OCI-LY3 (cell line): ENCODE results near the gene ISYNA1.
A peak's percentile ranks its signal among the peaks of the same experiment; 100 is the strongest.

ENCODE experiments used
- H2AFZ ChIP-seq: fragments of 200-600, 300-600 bp; shearing (Covaris generic); 2 replicates; pipeline ENCODE4 v1.6.0; 2014; ENCODE audit warnings: antibody characterized with exemption, low read depth, low read length
- H3K27ac ChIP-seq: fragments of 200-600, 300-600 bp; sonication (generic); 2 replicates; pipeline ENCODE4 v1.5.1; 2014; ENCODE audit warnings: mild to moderate bottlenecking, low read length, moderate library complexity, mixed read lengths
- H3K27me3 ChIP-seq: fragments of 200-600, 300-600 bp; sonication (generic); 2 replicates; pipeline ENCODE4 v1.6.1; 2014; ENCODE audit warnings: low read depth, low read length, mixed read lengths
- H3K36me3 ChIP-seq: fragments of 200-600, 300-600 bp; sonication (generic); replicated peaks from 2 replicates; pipeline ENCODE3; 2014; ENCODE audit warnings: low read depth, low read length, mixed read lengths
- H3K4me1 ChIP-seq: fragments of 300-600, 200-600 bp; sonication (generic); 2 replicates; pipeline ENCODE4 v1.6.1; 2014; ENCODE audit warnings: low read length, mixed read lengths
- H3K4me2 ChIP-seq: fragments of 200-600, 300-600 bp; sonication (generic); 2 replicates; pipeline ENCODE4 v1.6.1; 2014; ENCODE audit warnings: low read length, mixed read lengths
- H3K4me3 ChIP-seq: fragments of 300-600, 200-600 bp; sonication (generic); 2 replicates; pipeline ENCODE4 v1.5.1; 2014; ENCODE audit warnings: antibody characterized with exemption, mild to moderate bottlenecking, low read length, moderate library complexity
- H3K79me2 ChIP-seq: fragments of 300-600, 200-600 bp; shearing (Covaris generic); 2 replicates; pipeline ENCODE4 v1.6.1; 2014; ENCODE audit warnings: mild to moderate bottlenecking, low read length, mixed read lengths
- H3K9ac ChIP-seq: fragments of 300-600, 200-600 bp; shearing (Covaris generic); 2 replicates; pipeline ENCODE4 v1.6.0; 2014; ENCODE audit warnings: mild to moderate bottlenecking, low read length, moderate library complexity
- H3K9me3 ChIP-seq: fragments of 200-600, 300-600 bp; shearing (Covaris generic); 2 replicates; pipeline ENCODE4 v1.6.1; 2014; ENCODE audit warnings: low read length, mixed read lengths; ENCODE audit not compliant: insufficient read depth
- H4K20me1 ChIP-seq: fragments of 200-600, 300-600 bp; sonication (generic); 2 replicates; pipeline ENCODE4 v1.6.1; 2016; ENCODE audit warnings: low read length, mixed read lengths; ENCODE audit not compliant: insufficient read depth
- CTCF ChIP-seq: fragments of 200-600, 300-600 bp; sonication (generic); IDR thresholded peaks from 2 replicates; pipeline ENCODE4 v1.5.1; 2014; ENCODE audit warnings: antibody characterized with exemption, low read length, low read depth
- EZH2phosphoT487 ChIP-seq: fragments of 200-600 bp; shearing (Covaris generic); IDR thresholded peaks from 2 replicates; pipeline ENCODE4 v1.6.1; 2018; ENCODE audit warnings: antibody characterized with exemption, mixed run types, low read depth

The ISYNA1 gene

DNA sequence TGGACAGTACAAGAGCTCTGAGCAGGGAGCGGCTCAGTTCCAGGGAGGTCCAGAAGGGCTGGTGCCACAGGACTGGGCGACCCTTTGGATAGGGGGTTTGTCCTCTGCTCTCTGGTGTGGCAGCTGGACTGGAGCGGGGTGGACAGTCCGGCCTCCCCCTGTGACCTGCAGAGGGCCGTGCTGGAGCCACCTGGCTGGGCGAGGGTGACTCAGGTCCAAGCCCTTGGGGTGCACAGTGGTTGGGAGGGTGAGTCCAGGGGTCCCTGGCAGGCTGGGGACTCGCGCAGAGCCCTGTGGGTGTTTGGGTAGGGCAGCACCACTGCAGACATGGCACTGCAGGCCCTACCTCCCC, 11.5 kb downstream of the ISYNA1 start:
- no peak overlapping the region for H3K4me2 ChIP-seq
- H4K20me1 ChIP-seq: peaks cover 58% of the 10 kb centered on the region
- no peak for TF ChIP-seq CTCF
- no peak for TF ChIP-seq EZH2phosphoT487
- no peaks in the 10 kb centered on the region for H3K27me3 ChIP-seq
- no peaks in the 10 kb centered on the region for H3K9me3 ChIP-seq
- peaks cover 26% of the 10 kb centered on the region for H3K4me1 ChIP-seq
- H3K36me3 ChIP-seq: peaks cover 2% of the 10 kb centered on the region
- H3K27ac ChIP-seq: no peak overlapping the region
- H3K79me2 ChIP-seq: peaks cover 28% of the 10 kb centered on the region
- H2AFZ ChIP-seq: no peak overlapping the region
- H3K9ac ChIP-seq: no peak overlapping the region
- H3K4me3 ChIP-seq: no peak overlapping the region

DNA sequence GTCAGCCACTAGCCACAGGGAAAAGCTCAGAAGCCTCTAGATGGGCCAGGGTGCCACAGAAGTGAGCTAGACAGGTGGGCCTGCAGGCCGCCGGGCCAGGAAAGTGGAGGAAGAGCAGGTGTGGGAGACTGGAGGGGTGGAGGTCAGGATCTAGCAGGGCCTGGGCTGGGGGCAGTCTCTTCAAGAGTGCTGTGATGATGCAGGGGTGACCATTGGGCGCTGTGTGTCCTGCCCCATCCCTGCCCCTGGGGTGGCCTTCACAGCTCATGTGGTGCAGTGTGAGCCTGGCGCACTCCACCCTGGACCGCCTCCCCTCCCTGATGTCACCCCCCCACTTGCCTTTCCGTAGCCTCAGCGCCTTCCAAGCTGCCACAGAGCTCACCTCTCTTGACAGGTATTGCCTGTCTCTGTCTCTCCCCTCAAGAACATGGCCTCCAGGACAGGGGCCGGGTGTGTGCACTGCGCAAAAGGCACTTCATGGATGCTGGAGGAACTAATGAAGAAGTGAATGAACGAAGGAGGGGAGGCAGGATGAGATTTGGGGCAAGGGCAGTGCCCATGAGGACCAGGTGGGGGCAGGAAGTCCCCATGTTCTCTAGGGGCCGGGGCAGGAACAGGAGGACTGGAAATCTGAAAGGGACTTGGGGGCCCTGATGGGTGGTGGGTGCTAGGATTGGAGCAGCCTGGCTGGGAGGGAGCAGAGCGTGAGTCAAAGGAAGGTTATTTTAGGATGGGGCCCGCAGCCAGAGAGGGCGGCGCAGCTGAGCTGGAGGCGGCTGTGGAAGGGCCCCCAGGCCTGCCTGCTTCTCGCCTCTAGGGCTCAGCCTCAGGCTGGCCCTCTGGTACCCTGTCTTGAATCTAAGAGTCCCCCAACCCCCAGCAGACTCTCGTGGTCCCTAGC, 12.2 kb downstream of the ISYNA1 start:
- Histone ChIP-seq H2AFZ (no peak overlapping the region), H3K4me2 (no peak overlapping the region), H3K4me1 (peaks cover 33% of the 10 kb centered on the region), H4K20me1 (peaks cover 64% of the 10 kb centered on the region), H3K79me2 (peaks cover 34% of the 10 kb centered on the region), H3K9me3 (no peaks in the 10 kb centered on the region), H3K9ac (no peak overlapping the region), H3K36me3 (peaks cover 2% of the 10 kb centered on the region), H3K27me3 (no peaks in the 10 kb centered on the region), H3K4me3 (no peak overlapping the region), H3K27ac (no peak overlapping the region)
- peak; percentile 13; the same call in 1 of the 2 replicates for TF ChIP-seq CTCF
- TF ChIP-seq EZH2phosphoT487: no peak

DNA sequence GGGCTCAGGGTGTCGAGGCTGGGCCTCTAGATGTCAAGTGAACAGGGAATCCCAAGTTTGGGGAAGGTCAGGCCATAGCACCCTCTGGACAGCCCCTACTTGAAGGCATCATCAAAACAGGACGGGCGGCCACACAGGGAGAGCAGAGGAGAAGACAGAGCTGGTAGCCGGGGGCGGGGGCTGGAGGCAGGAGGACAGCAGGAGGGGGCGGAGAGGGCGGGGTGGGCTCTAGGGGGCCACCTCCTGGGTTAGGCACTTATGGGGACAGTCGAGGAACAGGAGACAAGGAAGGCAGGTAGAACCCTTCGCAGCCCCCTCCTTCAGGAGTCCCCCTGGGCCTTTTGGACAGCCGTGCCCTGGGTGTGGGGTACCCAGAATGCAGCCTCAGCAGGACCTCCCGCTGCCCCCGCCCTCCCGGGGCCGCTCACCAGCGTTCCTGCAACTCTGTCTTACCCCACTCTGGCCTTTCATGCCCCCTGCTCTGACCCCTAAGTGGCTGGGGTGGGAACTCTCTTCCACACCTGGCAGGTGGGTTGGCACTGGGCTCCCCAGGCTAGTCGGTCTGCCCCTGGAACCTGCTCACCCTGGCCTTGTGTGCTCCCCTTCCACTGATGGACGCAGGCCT, 12.9 kb downstream of the ISYNA1 start:
- Histone ChIP-seq H3K4me1 (peaks cover 38% of the 10 kb centered on the region), H3K27me3 (no peaks in the 10 kb centered on the region), H3K4me3 (no peak overlapping the region), H3K79me2 (peaks cover 41% of the 10 kb centered on the region), H3K36me3 (no peaks in the 10 kb centered on the region), H3K27ac (no peak overlapping the region), H3K9ac (no peak overlapping the region), H3K9me3 (no peaks in the 10 kb centered on the region), H4K20me1 (peaks cover 70% of the 10 kb centered on the region), H3K4me2 (no peak overlapping the region), H2AFZ (no peak overlapping the region)
- TF ChIP-seq CTCF (no peak), EZH2phosphoT487 (no peak)

- Histone ChIP-seq H3K27ac (no peak overlapping the region), H3K27me3 (no peaks in the 10 kb centered on the region), H4K20me1 (peaks cover 67% of the 10 kb centered on the region), H3K9ac (no peak overlapping the region), H3K4me2 (no peak overlapping the region), H3K79me2 (peaks cover 48% of the 10 kb centered on the region), H3K4me3 (no peak overlapping the region), H2AFZ (no peak overlapping the region), H3K9me3 (no peaks in the 10 kb centered on the region), H3K4me1 (peaks cover 31% of the 10 kb centered on the region), H3K36me3 (no peaks in the 10 kb centered on the region)
- no peak for TF ChIP-seq CTCF
These were observed 13.6 kb downstream of the ISYNA1 start for GRCh38 chr19:18424122-18424889.
